Measurements from ENCODE around the gene RPS29.
"Not testable (repeated sequence)": the region's sequence is repeated elsewhere in the genome, so short reads cannot be mapped to it uniquely, and the experiment has no call there.

The RPS29 gene

GRCh38 chr14:49585803-49586672 lies at the start of gene RPS29:
RPS29 (minus strand) TSS chr14:49586380; CDS start chr14:49586346, 34 bp downstream.
- DNase-seq (ENCODE audit: low read depth), result peak; percentile 95

GRCh38 chr14:49634547-49635334 lies 48.6 kb upstream of the RPS29 start, which contains the start of gene DNAAF2:
DNAAF2 (minus strand) TSS chr14:49635244; CDS start chr14:49635149, 95 bp downstream.
- no peak for DNase-seq (ENCODE audit: low read depth)

GRCh38 chr14:49633640-49634546 lies 47.7 kb upstream of the RPS29 start:
- peak; percentile 74 for DNase-seq (ENCODE audit: low read depth)

- no peak for DNase-seq (ENCODE audit: low read depth)
Observed at GRCh38 chr14:49623941-49624839, 38.0 kb upstream of the RPS29 start.

GRCh38 chr14:49623387-49623786 lies 37.2 kb upstream of the RPS29 start:
- no peak for DNase-seq (ENCODE audit: low read depth)

GRCh38 chr14:49622022-49622607 lies 35.9 kb upstream of the RPS29 start:
- DNase-seq (ENCODE audit: low read depth), result no peak

GRCh38 chr14:49621114-49621881 lies 35.1 kb upstream of the RPS29 start:
- no peak for DNase-seq (ENCODE audit: low read depth)

- peak; percentile 94 for DNase-seq (ENCODE audit: low read depth)
Observed at GRCh38 chr14:49620182-49621113, 34.3 kb upstream of the RPS29 start, which contains the start of the genes MGAT2 and RPL36AL. MGAT2 (plus strand) TSS chr14:49620799; CDS start chr14:49621269, 470 bp downstream. RPL36AL (minus strand) TSS chr14:49620626; CDS start chr14:49619104, 1,522 bp downstream.

GRCh38 chr14:49619730-49620129 lies 33.5 kb upstream of the RPS29 start:
- DNase-seq (ENCODE audit: low read depth), result no peak

GRCh38 chr14:49619273-49619672 lies 33.1 kb upstream of the RPS29 start:
- not testable (repeated sequence) for DNase-seq (ENCODE audit: low read depth)

GRCh38 chr14:49617852-49618519 lies 31.8 kb upstream of the RPS29 start:
- DNase-seq (ENCODE audit: low read depth), result no peak

- no peak for DNase-seq (ENCODE audit: low read depth)
Observed at GRCh38 chr14:49615776-49616175, 29.6 kb upstream of the RPS29 start.

- DNase-seq (ENCODE audit: low read depth), result no peak
Observed at GRCh38 chr14:49614196-49614595, 28.0 kb upstream of the RPS29 start.

GRCh38 chr14:49612671-49613070 lies 26.5 kb upstream of the RPS29 start:
- no peak for DNase-seq (ENCODE audit: low read depth)

GRCh38 chr14:49612251-49612650 lies 26.1 kb upstream of the RPS29 start:
- no peak for DNase-seq (ENCODE audit: low read depth)

GRCh38 chr14:49607583-49607982 lies 21.4 kb upstream of the RPS29 start:
- DNase-seq (ENCODE audit: low read depth), result no peak

- DNase-seq (ENCODE audit: low read depth), result no peak
Observed at GRCh38 chr14:49598485-49599300, 12.5 kb upstream of the RPS29 start, which contains the start of gene LRR1. LRR1 (plus strand) TSS chr14:49598940; CDS start chr14:49599021, 81 bp downstream.

Measured in non-pigmented ciliary epithelial cell (primary cell).